Nucleus accumbens (tissue), 56 donors: ENCODE data around the gene GPBP1.
"Not testable (repeated sequence)": the region's sequence is repeated elsewhere in the genome, so short reads cannot be mapped to it uniquely, and the experiment has no call there.

Experiments
- DNase-seq, 56 donors: peaks; one replicate each; lab custom pipeline; 2025; lab: John Stamatoyannopoulos, UW

GPBP1 gene

GRCh38 chr5:57176350-57176857, 2.5 kb downstream of the GPBP1 start:
- no peak for DNase-seq

- DNase-seq = no peak
Measured at GRCh38 chr5:57177479-57178156, 3.8 kb downstream of the GPBP1 start.

- DNase-seq = not testable (repeated sequence)
Measured at GRCh38 chr5:57178238-57178637, 4.4 kb downstream of the GPBP1 start.

- peak in 1 of 56 donors; percentile 2 for DNase-seq
Measured at GRCh38 chr5:57179262-57180200, 5.7 kb downstream of the GPBP1 start.

GRCh38 chr5:57181154-57181553, 7.3 kb downstream of the GPBP1 start:
- DNase-seq = no peak

- DNase-seq = no peak
Measured at GRCh38 chr5:57184322-57184721, 10.5 kb downstream of the GPBP1 start.

- DNase-seq = no peak
Measured at GRCh38 chr5:57185313-57185712, 11.5 kb downstream of the GPBP1 start.

- no peak for DNase-seq
Measured at GRCh38 chr5:57186194-57186593, 12.3 kb downstream of the GPBP1 start.

GRCh38 chr5:57187977-57188376, 14.1 kb downstream of the GPBP1 start:
- DNase-seq = not testable (repeated sequence)

- no peak for DNase-seq
Measured at GRCh38 chr5:57189515-57189914, 15.7 kb downstream of the GPBP1 start.

- DNase-seq = no peak
Measured at GRCh38 chr5:57190593-57190992, 16.7 kb downstream of the GPBP1 start.

GRCh38 chr5:57191163-57191562, 17.3 kb downstream of the GPBP1 start:
- no peak for DNase-seq

GRCh38 chr5:57191986-57192385, 18.1 kb downstream of the GPBP1 start:
- DNase-seq = no peak

- not testable (repeated sequence) for DNase-seq
Measured at GRCh38 chr5:57192832-57193231, 19.0 kb downstream of the GPBP1 start.

GRCh38 chr5:57193757-57194413, 20.0 kb downstream of the GPBP1 start:
- no peak for DNase-seq

- DNase-seq = no peak
Measured at GRCh38 chr5:57194653-57195052, 20.8 kb downstream of the GPBP1 start.

- DNase-seq = no peak
Measured at GRCh38 chr5:57195060-57195459, 21.2 kb downstream of the GPBP1 start.

GRCh38 chr5:57199866-57200265, 26.0 kb downstream of the GPBP1 start:
- no peak for DNase-seq

GRCh38 chr5:57202811-57203210, 29.0 kb downstream of the GPBP1 start:
- DNase-seq = no peak

- peak in 1 of 56 donors; percentile 3 for DNase-seq
Measured at GRCh38 chr5:57207007-57207653, 33.3 kb downstream of the GPBP1 start.
